B cell (primary cell): ENCODE measurements around the gene TTC19.

Experiments used
- EZH2 ChIP-seq: IDR thresholded peaks from 2 replicates; pipeline ENCODE4 v1.6.1; 2012; ENCODE audit warnings: borderline replicate concordance, low read depth, mild to moderate bottlenecking, moderate library complexity, low read length; ENCODE audit not compliant: insufficient read depth, poor library complexity, severe bottlenecking
- TF ChIP-seq, protein P1 (sequence below): fragments of 200-600 bp; IDR thresholded peaks from one replicate; pipeline ENCODE4 v1.8.0; 2022; ENCODE audit warnings: antibody characterized with exemption, mild to moderate bottlenecking

DNA sequence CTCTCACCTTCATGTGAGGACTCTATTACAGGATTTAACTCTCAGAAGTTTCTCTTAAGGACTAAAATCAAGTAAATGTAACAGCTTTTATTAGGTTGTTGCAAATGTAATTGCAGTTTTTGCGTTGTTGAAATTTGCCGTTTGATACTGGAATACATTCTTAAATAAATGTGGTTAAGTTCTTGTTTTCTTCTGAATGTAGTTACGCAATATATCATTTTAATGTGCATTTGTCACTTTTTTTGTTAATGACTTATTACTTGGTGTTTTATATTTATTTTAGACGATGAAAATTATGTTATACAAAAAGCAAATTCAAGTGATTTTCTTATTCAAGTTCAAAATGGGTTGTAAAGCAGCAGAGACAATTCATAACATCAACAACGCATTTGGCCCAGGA lies 76.3 kb downstream of the TTC19 start:
- TF ChIP-seq, protein P1, sequence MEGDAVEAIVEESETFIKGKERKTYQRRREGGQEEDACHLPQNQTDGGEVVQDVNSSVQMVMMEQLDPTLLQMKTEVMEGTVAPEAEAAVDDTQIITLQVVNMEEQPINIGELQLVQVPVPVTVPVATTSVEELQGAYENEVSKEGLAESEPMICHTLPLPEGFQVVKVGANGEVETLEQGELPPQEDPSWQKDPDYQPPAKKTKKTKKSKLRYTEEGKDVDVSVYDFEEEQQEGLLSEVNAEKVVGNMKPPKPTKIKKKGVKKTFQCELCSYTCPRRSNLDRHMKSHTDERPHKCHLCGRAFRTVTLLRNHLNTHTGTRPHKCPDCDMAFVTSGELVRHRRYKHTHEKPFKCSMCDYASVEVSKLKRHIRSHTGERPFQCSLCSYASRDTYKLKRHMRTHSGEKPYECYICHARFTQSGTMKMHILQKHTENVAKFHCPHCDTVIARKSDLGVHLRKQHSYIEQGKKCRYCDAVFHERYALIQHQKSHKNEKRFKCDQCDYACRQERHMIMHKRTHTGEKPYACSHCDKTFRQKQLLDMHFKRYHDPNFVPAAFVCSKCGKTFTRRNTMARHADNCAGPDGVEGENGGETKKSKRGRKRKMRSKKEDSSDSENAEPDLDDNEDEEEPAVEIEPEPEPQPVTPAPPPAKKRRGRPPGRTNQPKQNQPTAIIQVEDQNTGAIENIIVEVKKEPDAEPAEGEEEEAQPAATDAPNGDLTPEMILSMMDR, result no peak
- TF ChIP-seq EZH2, result no peak
